ENCODE data around the gene GNG14. TPM values are rescaled to one million over a fixed set of nuclear protein-coding genes. Genes with fewer than 3 reads are reported as not detected.

GNG14 gene
- total and polyA plus RNA-seq, 2 of the 4 experiments (the other 2 are of a cell fraction) = not detected

DNA sequence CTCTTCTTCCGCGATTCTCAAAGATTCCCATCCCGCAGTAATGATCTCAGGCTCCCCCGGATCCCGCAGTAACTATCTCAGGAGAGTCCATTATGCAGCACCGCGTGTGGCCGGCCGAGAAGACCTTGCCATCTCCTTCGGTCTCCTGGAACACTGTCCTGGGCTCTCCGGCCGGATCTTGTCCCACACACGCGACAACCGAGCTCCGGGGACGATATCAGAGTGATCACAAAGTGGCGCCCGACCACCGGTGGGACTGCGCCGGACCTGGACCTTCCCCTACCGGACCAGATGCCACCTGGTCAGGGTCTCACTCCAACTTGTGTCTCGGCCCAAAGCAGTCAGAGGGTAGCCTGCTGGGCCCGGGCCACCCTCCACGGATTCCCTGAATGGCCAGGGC is 45.3 kb upstream of the GNG14 start:
- no peak overlapping the region for H2AK9ac ChIP-seq (replicated peaks; ENCODE audit: low read depth, low read length, poor library complexity)
- no peak overlapping the region for H3K4me2 ChIP-seq (ENCODE audit: low read depth, low read length)
- no peak overlapping the region for H3K4me3 ChIP-seq (ENCODE audit: insufficient read depth, low read depth, low read length)
- DNase-seq = no peak
- no peak overlapping the region for H2BK20ac ChIP-seq (ENCODE audit: low read depth, low read length)
- H3K14ac ChIP-seq (replicated peaks; ENCODE audit: low read depth, low read length) = no peak overlapping the region
- no peak overlapping the region for H4K5ac ChIP-seq (ENCODE audit: low read depth, low read length)
- H2BK5ac ChIP-seq (ENCODE audit: low read depth, low read length, poor library complexity, severe bottlenecking) = no peak overlapping the region
- no peak overlapping the region for H4K8ac ChIP-seq (ENCODE audit: low read depth in 2 of 2, low read length in 2 of 2)
- H3K27ac ChIP-seq (ENCODE audit: insufficient read depth, low read length) = no peak overlapping the region
- no peak overlapping the region for H2AK5ac ChIP-seq (ENCODE audit: low read depth, low read length)
- no peak overlapping the region for H3K56ac ChIP-seq (ENCODE audit: extremely low read depth, insufficient read depth, low read length)
- no peak overlapping the region for H3K23ac ChIP-seq (ENCODE audit: low read depth, low read length)
- no TSS peak for BruUV-seq (replicated peaks)
- H3K4ac ChIP-seq (ENCODE audit: low read depth, low read length) = no peak overlapping the region
- H3K9me1 ChIP-seq (ENCODE audit: insufficient read depth, low read length) = no peaks in the 10 kb centered on the region
- in situ Hi-C loops (cut with MboI; ENCODE audit: low sequenced_read_pairs) = no loop called here
- no peaks in the 10 kb centered on the region for H4K20me1 ChIP-seq (ENCODE audit: insufficient read depth, low read length)
- peaks cover 3% of the 10 kb centered on the region for H3K4me1 ChIP-seq (ENCODE audit: control insufficient read depth, insufficient read depth, low read length)
- no peak for ATAC-seq (ENCODE audit: low read depth)
- intact Hi-C loops (cut with micrococcal nuclease) = no loop called here
- no peak overlapping the region for H2BK15ac ChIP-seq (ENCODE audit: low read depth, low read length)
- no peak overlapping the region for H2BK120ac ChIP-seq (ENCODE audit: low read depth, low read length)
- 96% methylated on average over 11 of the region's 26 CpGs; no CpG with 5 or more reads in 1 of the 2 experiments for WGBS, 2 experiments (ENCODE audit: extremely low coverage in 2 of 2, insufficient read length in 1 of 2)
- dilution Hi-C loops (cut with HindIII; ENCODE audit: low sequenced_read_pairs, unreplicated experiment) = no loop called here
- POLR2A ChIA-PET (ENCODE audit: unreplicated experiment) = no interaction called here
- H4K91ac ChIP-seq (ENCODE audit: insufficient read depth, low read depth, low read length) = no peak overlapping the region
- TF ChIP-seq RFX5 (IDR thresholded peaks at IDR 0.05; ENCODE audit: low read depth, low read length) = no peak
- no peak for TF ChIP-seq NFE2L2 (IDR thresholded peaks at IDR 0.05; ENCODE audit: low read depth, low read length)
- TF ChIP-seq, protein P1, sequence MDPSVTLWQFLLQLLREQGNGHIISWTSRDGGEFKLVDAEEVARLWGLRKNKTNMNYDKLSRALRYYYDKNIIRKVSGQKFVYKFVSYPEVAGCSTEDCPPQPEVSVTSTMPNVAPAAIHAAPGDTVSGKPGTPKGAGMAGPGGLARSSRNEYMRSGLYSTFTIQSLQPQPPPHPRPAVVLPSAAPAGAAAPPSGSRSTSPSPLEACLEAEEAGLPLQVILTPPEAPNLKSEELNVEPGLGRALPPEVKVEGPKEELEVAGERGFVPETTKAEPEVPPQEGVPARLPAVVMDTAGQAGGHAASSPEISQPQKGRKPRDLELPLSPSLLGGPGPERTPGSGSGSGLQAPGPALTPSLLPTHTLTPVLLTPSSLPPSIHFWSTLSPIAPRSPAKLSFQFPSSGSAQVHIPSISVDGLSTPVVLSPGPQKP (IDR thresholded peaks at IDR 0.05; ENCODE audit: borderline replicate concordance, low read depth, low read length) = no peak
- TF ChIP-seq POLR2A (IDR thresholded peaks at IDR 0.05; ENCODE audit: low read depth, low read length) = no peak
- no peak for TF ChIP-seq CHD1 (IDR thresholded peaks at IDR 0.05; ENCODE audit: low read depth, low read length)
- no peak for TF ChIP-seq BHLHE40 (IDR thresholded peaks at IDR 0.05; ENCODE audit: low read depth, low read length)
- TF ChIP-seq MAFK (IDR thresholded peaks at IDR 0.05; ENCODE audit: low read depth, low read length) = no peak
- TF ChIP-seq, protein P2, sequence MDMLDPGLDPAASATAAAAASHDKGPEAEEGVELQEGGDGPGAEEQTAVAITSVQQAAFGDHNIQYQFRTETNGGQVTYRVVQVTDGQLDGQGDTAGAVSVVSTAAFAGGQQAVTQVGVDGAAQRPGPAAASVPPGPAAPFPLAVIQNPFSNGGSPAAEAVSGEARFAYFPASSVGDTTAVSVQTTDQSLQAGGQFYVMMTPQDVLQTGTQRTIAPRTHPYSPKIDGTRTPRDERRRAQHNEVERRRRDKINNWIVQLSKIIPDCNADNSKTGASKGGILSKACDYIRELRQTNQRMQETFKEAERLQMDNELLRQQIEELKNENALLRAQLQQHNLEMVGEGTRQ (IDR thresholded peaks at IDR 0.05; ENCODE audit: low read depth, low read length) = no peak
- TF ChIP-seq RAD21 (IDR thresholded peaks at IDR 0.05; ENCODE audit: low read length) = no peak
- TF ChIP-seq, protein P3, sequence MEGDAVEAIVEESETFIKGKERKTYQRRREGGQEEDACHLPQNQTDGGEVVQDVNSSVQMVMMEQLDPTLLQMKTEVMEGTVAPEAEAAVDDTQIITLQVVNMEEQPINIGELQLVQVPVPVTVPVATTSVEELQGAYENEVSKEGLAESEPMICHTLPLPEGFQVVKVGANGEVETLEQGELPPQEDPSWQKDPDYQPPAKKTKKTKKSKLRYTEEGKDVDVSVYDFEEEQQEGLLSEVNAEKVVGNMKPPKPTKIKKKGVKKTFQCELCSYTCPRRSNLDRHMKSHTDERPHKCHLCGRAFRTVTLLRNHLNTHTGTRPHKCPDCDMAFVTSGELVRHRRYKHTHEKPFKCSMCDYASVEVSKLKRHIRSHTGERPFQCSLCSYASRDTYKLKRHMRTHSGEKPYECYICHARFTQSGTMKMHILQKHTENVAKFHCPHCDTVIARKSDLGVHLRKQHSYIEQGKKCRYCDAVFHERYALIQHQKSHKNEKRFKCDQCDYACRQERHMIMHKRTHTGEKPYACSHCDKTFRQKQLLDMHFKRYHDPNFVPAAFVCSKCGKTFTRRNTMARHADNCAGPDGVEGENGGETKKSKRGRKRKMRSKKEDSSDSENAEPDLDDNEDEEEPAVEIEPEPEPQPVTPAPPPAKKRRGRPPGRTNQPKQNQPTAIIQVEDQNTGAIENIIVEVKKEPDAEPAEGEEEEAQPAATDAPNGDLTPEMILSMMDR (conservative IDR thresholded peaks at IDR 0.05; ENCODE audit: low read depth, low read length) = no peak
- TF ChIP-seq MXI1 (IDR thresholded peaks at IDR 0.05; ENCODE audit: borderline replicate concordance, low read depth, low read length) = no peak
- TF ChIP-seq MAZ (IDR thresholded peaks at IDR 0.05; ENCODE audit: borderline replicate concordance, low read depth, low read length) = no peak
- TF ChIP-seq CEBPB (IDR thresholded peaks at IDR 0.05; ENCODE audit: low read depth, low read length) = no peak
- no peak for TF ChIP-seq RCOR1 (IDR thresholded peaks at IDR 0.05; ENCODE audit: insufficient replicate concordance, low read length)
- TF ChIP-seq SMC3 (IDR thresholded peaks at IDR 0.05; ENCODE audit: low read depth, low read length) = no peak
- no peak for TF ChIP-seq FOS (IDR thresholded peaks at IDR 0.05; ENCODE audit: low read depth, low read length)
- H3K27me3 ChIP-seq (ENCODE audit: control insufficient read depth, insufficient read depth, low read length) = no peaks in the 10 kb centered on the region
- H3K18ac ChIP-seq (ENCODE audit: low read depth, low read length) = no peak overlapping the region
- H3K36me3 ChIP-seq (ENCODE audit: control insufficient read depth, insufficient read depth, low read length) = no peaks in the 10 kb centered on the region
- no peaks in the 10 kb centered on the region for H3K9me3 ChIP-seq (ENCODE audit: control insufficient read depth, insufficient read depth, low read length)
- CTCF ChIA-PET = no interaction called here
- no peak overlapping the region for H3K9ac ChIP-seq (ENCODE audit: low read depth, low read length)
- H2AFZ ChIP-seq (replicated peaks; ENCODE audit: low read length, poor library complexity) = no peak overlapping the region
- no peaks in the 10 kb centered on the region for H3K79me1 ChIP-seq (ENCODE audit: low read depth in 1 of 2, low read length in 2 of 2)

Measured in IMR-90 (cell line).